ENCODE results near the gene BCL2. TPM values are rescaled to one million over a fixed set of nuclear protein-coding genes. Genes with fewer than 3 reads are reported as not detected.
"Not testable (repeated sequence)": the region's sequence is repeated elsewhere in the genome, so short reads cannot be mapped to it uniquely, and the experiment has no call there.

The BCL2 gene
- total RNA-seq, 2 experiments from 2014 or later, result 102 to 109 TPM

- Mint-ChIP-seq H3K4me1 (peaks cover 37% of the 10 kb centered on the region), H3K9me3 (no peaks in the 10 kb centered on the region), H3K27me3 (no peaks in the 10 kb centered on the region), H3K36me3 (ENCODE audit: low read depth) (peaks cover 89% of the 10 kb centered on the region), H3K4me3 (no peak overlapping the region), H3K27ac (peak overlapping the region; percentile 17)
- POLR2A ChIA-PET, result interaction anchor here (1.5 kb wide), 1 partner anchor 13 kb away, joined by 3 read pairs; no protein-coding TSS in a partner anchor
- CTCF ChIA-PET, result no interaction called here
- DNase-seq, result no peak
Observed at GRCh38 chr18:63241317-63241712, 78.3 kb downstream of the BCL2 start.

GRCh38 chr18:63240531-63241316 lies 78.8 kb downstream of the BCL2 start:
- Mint-ChIP-seq H3K9me3 (no peaks in the 10 kb centered on the region), H3K27me3 (no peaks in the 10 kb centered on the region), H3K36me3 (ENCODE audit: low read depth) (peaks cover 89% of the 10 kb centered on the region), H3K4me1 (peaks cover 38% of the 10 kb centered on the region), H3K4me3 (no peak overlapping the region), H3K27ac (no peak overlapping the region)
- CTCF ChIA-PET, result no interaction called here
- POLR2A ChIA-PET, result interaction anchor here (0.8 to 1.5 kb wide), 2 partner anchors 13 to 78 kb away, joined by 3 read pairs; partner anchors contain the start of gene BCL2
- no peak for DNase-seq

- Mint-ChIP-seq H3K27me3 (no peaks in the 10 kb centered on the region), H3K4me3 (no peak overlapping the region), H3K27ac (no peak overlapping the region), H3K9me3 (peaks cover 9% of the 10 kb centered on the region), H3K4me1 (peaks cover 42% of the 10 kb centered on the region), H3K36me3 (ENCODE audit: low read depth) (peaks cover 91% of the 10 kb centered on the region)
- ChIA-PET CTCF (no interaction called here), POLR2A (no interaction called here)
- DNase-seq, result no peak
Observed at GRCh38 chr18:63238693-63239075, 80.9 kb downstream of the BCL2 start.

GRCh38 chr18:63237881-63238692 lies 81.5 kb downstream of the BCL2 start:
- POLR2A ChIA-PET, result no interaction called here
- peaks cover 9% of the 10 kb centered on the region for H3K9me3 Mint-ChIP-seq
- no peaks in the 10 kb centered on the region for H3K27me3 Mint-ChIP-seq
- peaks cover 92% of the 10 kb centered on the region for H3K36me3 Mint-ChIP-seq (ENCODE audit: low read depth)
- H3K4me1 Mint-ChIP-seq, result peaks cover 44% of the 10 kb centered on the region
- H3K27ac Mint-ChIP-seq, result no peak overlapping the region
- no peak overlapping the region for H3K4me3 Mint-ChIP-seq
- CTCF ChIA-PET, result interaction anchor here (0.6 kb wide), 1 partner anchor 84 kb away, joined by 3 read pairs; no protein-coding TSS in a partner anchor
- DNase-seq, result no peak

GRCh38 chr18:63236921-63237846 lies 82.4 kb downstream of the BCL2 start:
- no peak for DNase-seq
- peaks cover 92% of the 10 kb centered on the region for H3K36me3 Mint-ChIP-seq (ENCODE audit: low read depth)
- H3K9me3 Mint-ChIP-seq, result peaks cover 9% of the 10 kb centered on the region
- no peaks in the 10 kb centered on the region for H3K27me3 Mint-ChIP-seq
- POLR2A ChIA-PET, result no interaction called here
- H3K27ac Mint-ChIP-seq, result no peak overlapping the region
- H3K4me1 Mint-ChIP-seq, result peaks cover 45% of the 10 kb centered on the region
- no peak overlapping the region for H3K4me3 Mint-ChIP-seq
- CTCF ChIA-PET, result interaction anchor here (0.6 kb wide), 1 partner anchor 85 kb away, joined by 3 read pairs; no protein-coding TSS in a partner anchor

GRCh38 chr18:63236406-63236805 lies 83.2 kb downstream of the BCL2 start:
- Mint-ChIP-seq H3K27me3 (no peaks in the 10 kb centered on the region), H3K4me3 (no peak overlapping the region), H3K4me1 (peaks cover 44% of the 10 kb centered on the region), H3K36me3 (ENCODE audit: low read depth) (peaks cover 87% of the 10 kb centered on the region), H3K9me3 (peaks cover 9% of the 10 kb centered on the region), H3K27ac (no peak overlapping the region)
- ChIA-PET CTCF (no interaction called here), POLR2A (no interaction called here)
- no peak for DNase-seq

GRCh38 chr18:63235920-63236319 lies 83.6 kb downstream of the BCL2 start:
- CTCF ChIA-PET, H3K27ac Mint-ChIP-seq, H3K4me3 Mint-ChIP-seq, H3K27me3 Mint-ChIP-seq, DNase-seq, H3K9me3 Mint-ChIP-seq, POLR2A ChIA-PET: not testable (repeated sequence)
- Mint-ChIP-seq H3K4me1 (peaks cover 47% of the 10 kb centered on the region), H3K36me3 (ENCODE audit: low read depth) (peaks cover 86% of the 10 kb centered on the region)

GRCh38 chr18:63234841-63235240 lies 84.7 kb downstream of the BCL2 start:
- Mint-ChIP-seq H3K4me3 (no peak overlapping the region), H3K27ac (peak overlapping the region; percentile 8), H3K9me3 (peaks cover 9% of the 10 kb centered on the region), H3K36me3 (ENCODE audit: low read depth) (peaks cover 82% of the 10 kb centered on the region), H3K27me3 (no peaks in the 10 kb centered on the region), H3K4me1 (peaks cover 53% of the 10 kb centered on the region)
- ChIA-PET POLR2A (interaction anchor here (0.9 kb wide), 1 partner anchor 20 kb away, joined by 3 read pairs; no protein-coding TSS in a partner anchor), CTCF (interaction anchor here (2.7 kb wide), 1 partner anchor 83 kb away, joined by 12 read pairs; no protein-coding TSS in a partner anchor)
- DNase-seq, result no peak

- DNase-seq, result no peak
- peaks cover 82% of the 10 kb centered on the region for H3K36me3 Mint-ChIP-seq (ENCODE audit: low read depth)
- ChIA-PET CTCF (interaction anchor here (2.7 kb wide), 1 partner anchor 83 kb away, joined by 12 read pairs; no protein-coding TSS in a partner anchor), POLR2A (interaction anchor here (0.9 kb wide), 1 partner anchor 20 kb away, joined by 3 read pairs; no protein-coding TSS in a partner anchor)
- H3K4me3 Mint-ChIP-seq, result no peak overlapping the region
- peaks cover 9% of the 10 kb centered on the region for H3K9me3 Mint-ChIP-seq
- H3K27me3 Mint-ChIP-seq, result no peaks in the 10 kb centered on the region
- peak overlapping the region; percentile 8 for H3K27ac Mint-ChIP-seq
- peaks cover 57% of the 10 kb centered on the region for H3K4me1 Mint-ChIP-seq
Observed at GRCh38 chr18:63234432-63234831, 85.1 kb downstream of the BCL2 start.

- H3K4me3 Mint-ChIP-seq, result no peak overlapping the region
Observed at GRCh38 chr18:63233334-63233733, 86.2 kb downstream of the BCL2 start.

GRCh38 chr18:63232826-63233225 lies 86.7 kb downstream of the BCL2 start:
- Mint-ChIP-seq H3K27ac (no peak overlapping the region), H3K27me3 (no peaks in the 10 kb centered on the region), H3K9me3 (peaks cover 9% of the 10 kb centered on the region), H3K4me3 (no peak overlapping the region), H3K36me3 (ENCODE audit: low read depth) (peaks cover 77% of the 10 kb centered on the region), H3K4me1 (peaks cover 67% of the 10 kb centered on the region)
- ChIA-PET CTCF (interaction anchor here (2.7 kb wide), 1 partner anchor 85 kb away, joined by 12 read pairs; no protein-coding TSS in a partner anchor), POLR2A (no interaction called here)
- DNase-seq, result no peak

More at GRCh38 chr18:63233334-63233733, 86.2 kb downstream of the BCL2 start:
- Mint-ChIP-seq H3K27me3 (no peaks in the 10 kb centered on the region), H3K9me3 (peaks cover 9% of the 10 kb centered on the region), H3K4me1 (peaks cover 62% of the 10 kb centered on the region), H3K27ac (no peak overlapping the region), H3K36me3 (ENCODE audit: low read depth) (peaks cover 77% of the 10 kb centered on the region)
- ChIA-PET POLR2A (no interaction called here), CTCF (interaction anchor here (2.7 kb wide), 1 partner anchor 84 kb away, joined by 12 read pairs; no protein-coding TSS in a partner anchor)
- no peak for DNase-seq

- Mint-ChIP-seq H3K36me3 (ENCODE audit: low read depth) (peaks cover 66% of the 10 kb centered on the region), H3K27ac (no peak overlapping the region), H3K4me1 (peaks cover 71% of the 10 kb centered on the region), H3K27me3 (no peaks in the 10 kb centered on the region), H3K4me3 (no peak overlapping the region), H3K9me3 (peaks cover 9% of the 10 kb centered on the region)
- DNase-seq, result no peak
- ChIA-PET POLR2A (interaction anchor here (0.9 kb wide), 1 partner anchor 13 kb away, joined by 4 read pairs; no protein-coding TSS in a partner anchor), CTCF (interaction anchor here (1.3 kb wide), 1 partner anchor 89 kb away, joined by 3 read pairs; no protein-coding TSS in a partner anchor)
Observed at GRCh38 chr18:63229971-63230370, 89.6 kb downstream of the BCL2 start.

Measured in activated CD4-positive, alpha-beta memory T cell treated with anti-CD3 and anti-CD28 coated beads, Interleukin-2, amount 10 ng/mL, durations not matched to agents 7 days and 5 days (primary cell).